OCI-LY3 (cell line): ENCODE data around the gene UBE2E2.

Experiments
- H2AFZ ChIP-seq: fragments of 200-600, 300-600 bp; shearing (Covaris generic); 2 replicates; pipeline ENCODE4 v1.6.0; 2014; ENCODE audit warnings: antibody characterized with exemption, low read depth, low read length
- H3K27ac ChIP-seq: fragments of 200-600, 300-600 bp; sonication (generic); 2 replicates; pipeline ENCODE4 v1.5.1; 2014; ENCODE audit warnings: mild to moderate bottlenecking, low read length, moderate library complexity, mixed read lengths
- H3K27me3 ChIP-seq: fragments of 200-600, 300-600 bp; sonication (generic); 2 replicates; pipeline ENCODE4 v1.6.1; 2014; ENCODE audit warnings: low read depth, low read length, mixed read lengths
- H3K36me3 ChIP-seq: fragments of 200-600, 300-600 bp; sonication (generic); replicated peaks from 2 replicates; pipeline ENCODE3; 2014; ENCODE audit warnings: low read depth, low read length, mixed read lengths
- H3K4me1 ChIP-seq: fragments of 300-600, 200-600 bp; sonication (generic); 2 replicates; pipeline ENCODE4 v1.6.1; 2014; ENCODE audit warnings: low read length, mixed read lengths
- H3K4me2 ChIP-seq: fragments of 200-600, 300-600 bp; sonication (generic); 2 replicates; pipeline ENCODE4 v1.6.1; 2014; ENCODE audit warnings: low read length, mixed read lengths
- H3K4me3 ChIP-seq: fragments of 300-600, 200-600 bp; sonication (generic); 2 replicates; pipeline ENCODE4 v1.5.1; 2014; ENCODE audit warnings: antibody characterized with exemption, mild to moderate bottlenecking, low read length, moderate library complexity
- H3K79me2 ChIP-seq: fragments of 300-600, 200-600 bp; shearing (Covaris generic); 2 replicates; pipeline ENCODE4 v1.6.1; 2014; ENCODE audit warnings: mild to moderate bottlenecking, low read length, mixed read lengths
- H3K9ac ChIP-seq: fragments of 300-600, 200-600 bp; shearing (Covaris generic); 2 replicates; pipeline ENCODE4 v1.6.0; 2014; ENCODE audit warnings: mild to moderate bottlenecking, low read length, moderate library complexity
- H3K9me3 ChIP-seq: fragments of 200-600, 300-600 bp; shearing (Covaris generic); 2 replicates; pipeline ENCODE4 v1.6.1; 2014; ENCODE audit warnings: low read length, mixed read lengths; ENCODE audit not compliant: insufficient read depth
- H4K20me1 ChIP-seq: fragments of 200-600, 300-600 bp; sonication (generic); 2 replicates; pipeline ENCODE4 v1.6.1; 2016; ENCODE audit warnings: low read length, mixed read lengths; ENCODE audit not compliant: insufficient read depth
- CTCF ChIP-seq: fragments of 200-600, 300-600 bp; sonication (generic); IDR thresholded peaks from 2 replicates; pipeline ENCODE4 v1.5.1; 2014; ENCODE audit warnings: antibody characterized with exemption, low read length, low read depth
- EZH2phosphoT487 ChIP-seq: fragments of 200-600 bp; shearing (Covaris generic); IDR thresholded peaks from 2 replicates; pipeline ENCODE4 v1.6.1; 2018; ENCODE audit warnings: antibody characterized with exemption, mixed run types, low read depth

UBE2E2 gene

GRCh38 chr3:23201154-23201838, 1.8 kb upstream of the UBE2E2 start:
- Histone ChIP-seq H3K4me2 (no peak overlapping the region), H3K4me1 (peaks cover 19% of the 10 kb centered on the region), H3K4me3 (no peak overlapping the region), H3K27me3 (peaks cover 49% of the 10 kb centered on the region), H3K36me3 (no peaks in the 10 kb centered on the region), H3K27ac (no peak overlapping the region), H3K79me2 (peaks cover 28% of the 10 kb centered on the region), H2AFZ (no peak overlapping the region), H3K9ac (no peak overlapping the region), H4K20me1 (peaks cover 20% of the 10 kb centered on the region), H3K9me3 (no peaks in the 10 kb centered on the region)
- TF ChIP-seq CTCF (no peak), EZH2phosphoT487 (no peak)

DNA sequence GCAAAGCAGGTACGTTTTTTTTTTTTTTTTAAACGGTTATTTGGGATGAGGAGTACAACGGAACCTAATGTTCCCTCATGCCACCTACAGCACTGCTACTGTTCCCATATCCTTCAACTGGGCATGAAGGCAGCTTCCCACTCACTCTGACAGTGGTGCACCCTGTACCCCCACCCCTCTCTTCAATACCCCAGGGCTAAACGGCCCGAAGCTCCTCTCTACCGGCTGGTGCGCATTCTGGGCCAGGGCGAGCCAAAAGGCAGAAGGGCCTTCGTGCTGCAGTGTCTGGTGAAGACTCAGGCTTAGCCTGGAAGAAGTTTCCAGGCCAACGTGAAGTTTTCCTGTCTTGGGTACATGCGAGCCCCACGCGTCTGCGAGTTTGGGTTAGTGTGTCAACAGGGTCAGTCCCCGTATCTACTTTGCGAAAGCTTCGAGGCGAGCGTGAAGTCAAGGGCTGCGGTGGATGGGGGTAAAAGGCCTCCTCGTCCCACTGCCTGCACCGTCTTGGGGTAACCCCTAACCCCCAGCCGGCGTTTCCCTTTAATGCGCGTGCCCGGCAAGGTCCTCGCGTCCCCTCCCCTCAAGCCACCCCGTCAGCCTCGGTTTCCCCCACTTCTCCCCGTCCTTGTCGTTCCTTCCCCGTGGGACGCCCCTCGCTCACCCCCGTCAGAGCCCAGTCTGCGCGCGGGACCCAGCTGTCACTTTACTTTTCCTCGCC, 765 bp upstream of the UBE2E2 start:
- peaks cover 39% of the 10 kb centered on the region for H3K79me2 ChIP-seq
- TF ChIP-seq CTCF (no peak), EZH2phosphoT487 (no peak)
- H3K9me3 ChIP-seq, result no peaks in the 10 kb centered on the region
- H3K27ac ChIP-seq, result no peak overlapping the region
- H3K9ac ChIP-seq, result peak overlapping the region; percentile 70
- H3K4me2 ChIP-seq, result peak overlapping the region; percentile 99
- peaks cover 21% of the 10 kb centered on the region for H3K4me1 ChIP-seq
- H3K36me3 ChIP-seq, result no peaks in the 10 kb centered on the region
- H3K27me3 ChIP-seq, result peaks cover 44% of the 10 kb centered on the region
- peaks cover 31% of the 10 kb centered on the region for H4K20me1 ChIP-seq
- H2AFZ ChIP-seq, result peak overlapping the region; percentile 97
- peak overlapping the region; percentile 95 for H3K4me3 ChIP-seq

- Histone ChIP-seq H3K4me1 (peaks cover 21% of the 10 kb centered on the region), H3K27me3 (peaks cover 38% of the 10 kb centered on the region), H4K20me1 (peaks cover 33% of the 10 kb centered on the region), H2AFZ (peak overlapping the region; percentile 15; the same call in 1 of the 2 replicates), H3K27ac (peak overlapping the region; percentile 47), H3K9ac (peak overlapping the region; percentile 83), H3K36me3 (peaks cover 4% of the 10 kb centered on the region), H3K4me3 (peak overlapping the region; percentile 95), H3K79me2 (peaks cover 53% of the 10 kb centered on the region), H3K9me3 (no peaks in the 10 kb centered on the region), H3K4me2 (peak overlapping the region; percentile 94)
- TF ChIP-seq CTCF (0 out of 2 replicates have a peak, but pooled peaks have one; percentile 5), EZH2phosphoT487 (no peak)
These were observed 692 bp downstream of the UBE2E2 start for GRCh38 chr3:23203708-23204330.

- Histone ChIP-seq H3K36me3 (peaks cover 16% of the 10 kb centered on the region), H3K4me2 (no peak overlapping the region), H3K4me3 (no peak overlapping the region), H3K27ac (no peak overlapping the region), H4K20me1 (peaks cover 43% of the 10 kb centered on the region), H2AFZ (no peak overlapping the region), H3K4me1 (peaks cover 21% of the 10 kb centered on the region), H3K9me3 (no peaks in the 10 kb centered on the region), H3K9ac (no peak overlapping the region), H3K79me2 (peaks cover 72% of the 10 kb centered on the region), H3K27me3 (peaks cover 13% of the 10 kb centered on the region)
- TF ChIP-seq EZH2phosphoT487, result no peak
- TF ChIP-seq CTCF, result no peak
These were observed 3.2 kb downstream of the UBE2E2 start for GRCh38 chr3:23206366-23206765.
